NCI-H2081 (cell line): ENCODE measurements around the gene TNFRSF11A.

Experiments used
- DNase-seq, 2 experiments: peaks; one replicate each; lab custom pipeline; 2025; lab: John Stamatoyannopoulos, UW

Gene TNFRSF11A

DNA sequence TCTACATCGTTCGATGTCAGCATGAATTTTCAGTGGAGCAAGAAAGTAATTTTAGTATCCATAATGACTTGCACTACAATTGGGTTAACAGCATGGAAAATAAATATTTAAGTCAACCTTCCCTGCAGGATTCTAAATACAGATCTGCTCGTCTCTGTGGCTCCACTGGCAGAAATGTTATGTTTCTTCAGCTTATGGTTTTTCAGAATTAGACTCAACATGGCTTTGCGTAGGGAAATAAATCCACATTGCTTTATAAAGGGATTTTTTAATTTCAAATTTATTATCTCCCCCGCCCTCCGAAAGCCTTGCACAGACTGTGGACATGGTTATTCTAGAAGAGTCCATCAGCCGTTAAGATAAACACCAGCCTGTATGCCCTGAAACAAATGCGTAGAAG lies 18.2 kb downstream of the TNFRSF11A start:
- peak in 1 of 2 experiments; percentile 53 for DNase-seq

DNA sequence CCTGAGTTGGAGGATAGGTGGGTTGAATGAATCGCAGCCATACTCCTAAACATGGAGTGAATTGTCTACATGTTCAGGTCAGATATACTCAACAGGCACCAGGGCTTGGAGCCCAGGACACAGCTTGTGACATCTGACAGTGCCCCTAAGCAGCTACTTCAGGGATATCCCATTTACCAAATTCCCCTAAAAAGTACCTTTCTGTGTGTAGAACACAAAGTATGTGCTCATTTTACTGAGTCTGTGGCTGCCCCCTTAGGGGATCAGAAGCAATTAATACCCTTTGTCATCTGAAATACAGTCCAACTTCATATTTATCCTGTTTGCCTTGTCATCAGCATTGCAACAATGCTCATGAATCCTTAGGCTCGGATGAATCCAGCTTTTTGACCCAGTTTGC lies 20.8 kb downstream of the TNFRSF11A start:
- no peak for DNase-seq

DNA sequence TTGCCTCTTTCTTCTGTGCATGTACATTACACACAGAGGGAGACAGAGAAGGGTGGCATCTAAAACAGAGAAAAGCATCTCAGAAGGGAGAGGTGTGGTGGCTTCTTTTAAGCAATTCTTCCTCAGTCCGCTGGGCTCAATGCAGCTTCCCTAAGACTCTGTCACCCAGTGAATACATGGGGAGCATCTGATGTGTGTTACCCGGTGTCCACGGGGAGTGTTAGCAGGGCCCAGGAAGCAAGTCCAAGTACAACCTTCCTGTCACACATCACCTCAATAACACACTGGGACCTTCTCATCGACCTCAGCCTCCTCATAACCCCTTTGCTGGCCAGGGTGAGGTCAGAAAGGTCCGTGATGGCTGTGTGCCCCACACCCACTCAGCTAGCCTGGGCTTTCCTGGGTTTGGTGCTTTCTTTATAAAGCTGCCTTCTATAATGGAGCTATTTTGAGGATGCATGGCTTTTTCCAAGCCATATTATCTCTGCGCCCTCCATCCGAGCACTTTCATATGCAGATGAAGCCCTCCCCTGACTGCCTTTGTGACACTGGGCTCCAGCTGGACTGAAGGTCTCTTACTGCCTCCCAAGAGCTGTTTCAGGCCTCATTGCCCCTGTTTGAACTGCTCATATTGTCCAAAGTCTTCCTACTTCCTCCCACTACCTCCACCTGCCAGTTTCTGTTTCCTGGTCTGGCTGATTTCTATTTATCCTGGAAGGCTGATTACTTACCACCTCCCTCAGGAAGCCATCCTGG lies 21.4 kb downstream of the TNFRSF11A start:
- peak in 1 of 2 experiments; percentile 61 for DNase-seq

DNA sequence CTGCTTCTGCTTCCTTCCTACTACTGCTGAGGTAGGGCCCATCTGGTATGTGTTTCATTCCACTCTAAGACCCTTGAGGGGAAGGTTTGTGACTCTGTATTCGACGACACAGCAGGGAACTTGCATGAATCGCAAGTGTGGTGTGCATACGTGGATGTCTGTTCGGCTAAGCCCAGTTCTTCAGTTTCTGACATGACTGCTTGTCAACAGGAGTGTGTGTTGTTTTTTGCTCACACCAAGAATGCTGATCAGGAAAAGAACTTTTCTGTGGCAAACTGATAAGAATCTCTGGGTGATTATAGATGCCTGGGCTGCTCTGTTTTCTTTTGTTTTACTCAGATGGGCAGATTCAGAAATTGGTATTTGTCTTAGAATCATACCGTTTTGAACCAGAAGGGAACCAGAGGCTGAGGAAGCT lies 22.0 kb downstream of the TNFRSF11A start:
- no peak for DNase-seq

DNA sequence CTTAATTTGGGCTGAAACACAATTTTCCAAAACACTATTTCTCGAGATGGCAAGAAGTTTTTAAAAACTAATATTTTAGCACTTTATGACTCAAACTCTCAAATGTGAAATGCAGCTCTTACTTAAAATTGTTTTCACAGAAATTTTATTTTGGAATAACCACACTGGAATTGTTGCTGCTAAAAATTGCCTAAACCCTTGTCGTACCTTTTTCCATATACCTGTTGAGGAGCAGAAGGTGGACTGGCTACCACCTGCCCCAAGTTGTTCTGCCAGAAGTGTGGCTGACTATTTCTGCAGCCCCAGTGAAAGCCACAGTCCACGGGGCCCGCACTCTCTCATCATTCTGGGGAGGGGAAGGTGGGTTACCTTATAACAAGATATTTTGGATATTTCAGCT lies 23.4 kb downstream of the TNFRSF11A start:
- no peak for DNase-seq

DNA sequence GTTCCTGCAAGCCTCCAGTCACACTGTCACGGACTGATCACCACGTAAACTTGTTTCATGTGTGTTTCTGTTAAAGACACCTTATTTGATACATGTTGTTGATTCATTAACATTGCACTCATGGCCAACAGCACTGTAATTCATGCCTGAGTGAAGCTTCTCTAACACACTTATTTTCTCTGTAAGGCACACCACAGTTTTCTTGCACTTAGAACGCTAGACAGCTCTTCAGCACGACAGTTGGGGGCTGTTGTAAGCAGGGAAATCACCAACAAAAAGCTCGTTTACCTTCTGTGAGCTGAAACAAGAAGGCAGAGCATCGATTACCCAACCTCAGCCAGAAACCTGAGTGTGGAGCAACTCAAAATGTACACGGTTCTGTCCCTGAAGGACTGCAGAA lies 28.1 kb downstream of the TNFRSF11A start:
- no peak for DNase-seq

DNA sequence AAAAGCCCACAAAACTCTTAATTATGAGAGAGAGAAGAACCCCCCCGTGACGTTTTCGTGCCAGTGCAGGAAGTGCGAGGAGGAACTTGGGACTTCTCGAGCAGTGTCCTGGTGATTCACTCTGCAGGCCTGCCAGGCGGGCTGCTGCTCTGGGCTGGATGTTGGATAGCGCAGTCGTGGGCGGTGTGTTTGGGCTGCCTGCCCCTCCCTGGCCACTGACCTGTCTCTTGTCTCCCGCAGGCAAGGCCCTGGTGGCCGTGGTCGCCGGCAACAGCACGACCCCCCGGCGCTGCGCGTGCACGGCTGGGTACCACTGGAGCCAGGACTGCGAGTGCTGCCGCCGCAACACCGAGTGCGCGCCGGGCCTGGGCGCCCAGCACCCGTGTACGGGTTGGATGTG lies 29.0 kb downstream of the TNFRSF11A start:
- no peak for DNase-seq

DNA sequence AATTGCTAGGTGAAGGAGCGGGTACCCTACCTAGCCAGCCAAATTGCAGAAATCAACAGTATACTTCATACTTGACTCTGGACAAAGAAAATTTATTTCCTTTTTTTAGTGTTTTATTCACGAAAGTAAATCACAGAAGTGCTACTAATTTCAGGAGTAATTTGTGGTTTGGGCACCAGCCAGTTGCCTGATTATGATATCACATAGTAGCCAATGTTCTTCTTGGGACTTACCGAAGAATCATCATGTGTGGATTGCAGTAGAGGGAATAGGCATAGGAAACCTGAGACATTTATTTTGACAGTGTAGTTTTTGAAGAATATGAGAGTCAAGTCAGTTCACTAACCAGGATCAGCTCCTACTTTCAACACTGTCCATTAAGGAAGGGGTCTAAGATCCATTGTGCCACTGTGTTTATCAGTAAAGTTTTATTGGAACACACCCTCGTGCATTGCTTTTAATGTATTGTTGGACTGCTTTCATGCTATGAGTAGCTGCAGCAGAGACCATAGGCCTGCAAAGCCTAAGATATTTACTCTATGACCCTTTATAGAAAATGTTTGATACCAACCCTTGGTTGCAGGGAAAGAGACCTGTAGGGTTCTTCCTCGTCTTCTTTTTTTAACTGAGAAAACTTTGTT lies 32.1 kb downstream of the TNFRSF11A start:
- DNase-seq = no peak

DNA sequence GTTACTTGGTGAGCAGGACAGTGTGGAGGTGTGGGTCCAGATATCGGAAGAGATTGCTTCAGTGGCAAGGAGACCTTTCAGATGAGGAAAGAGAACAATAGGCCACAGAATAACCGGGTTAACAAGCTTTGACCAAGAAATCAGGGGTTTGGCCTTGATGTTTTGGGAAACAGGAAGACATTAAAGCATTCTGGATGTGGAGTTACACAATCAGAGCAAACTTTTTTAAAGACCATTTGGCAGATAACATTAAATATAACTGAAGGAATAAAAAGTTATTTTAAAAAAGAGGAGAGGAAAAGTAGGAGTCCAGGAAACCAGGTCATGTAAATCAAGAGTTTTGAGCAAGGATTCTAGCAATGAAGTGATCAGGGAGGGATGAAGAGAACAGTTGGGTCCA lies 35.7 kb downstream of the TNFRSF11A start:
- no peak for DNase-seq

DNA sequence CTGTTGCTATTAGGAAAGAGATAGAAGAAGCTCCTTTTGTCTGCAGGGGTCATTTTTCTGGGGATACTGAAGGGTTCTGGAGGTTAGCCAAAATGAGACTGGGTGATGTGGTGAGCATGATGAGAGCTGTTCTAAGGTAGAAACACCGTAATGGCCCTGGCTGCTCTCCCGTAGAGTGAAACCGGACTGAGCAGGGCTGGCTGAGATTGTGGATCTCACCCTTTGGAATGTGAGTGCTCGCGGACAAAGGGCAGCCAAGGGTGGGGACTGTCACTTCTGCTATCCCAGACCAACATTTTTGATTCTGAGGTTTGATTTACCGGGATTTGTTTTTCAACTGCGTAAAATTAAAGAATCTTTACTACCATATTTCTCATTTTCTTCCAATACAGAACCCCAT lies 36.2 kb downstream of the TNFRSF11A start:
- no peak for DNase-seq

DNA sequence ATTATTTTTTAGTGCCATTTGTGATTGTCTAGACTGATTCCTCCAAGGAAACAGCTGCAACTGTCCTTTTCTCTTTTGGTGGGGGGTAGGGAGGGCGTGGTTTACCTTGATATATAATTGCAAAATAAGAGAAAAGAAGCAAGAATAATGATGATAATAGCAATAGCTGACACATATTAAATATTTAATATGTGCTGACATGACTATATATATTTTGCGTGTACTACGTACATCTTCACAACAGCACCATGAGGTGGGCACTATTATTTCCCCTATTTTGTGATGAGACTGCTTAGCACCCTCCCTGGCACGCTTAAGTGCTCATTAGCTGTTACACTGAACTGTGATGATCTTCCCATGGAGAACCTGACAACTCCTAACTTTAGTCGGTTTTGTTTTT lies 39.4 kb downstream of the TNFRSF11A start:
- DNase-seq = no peak

DNA sequence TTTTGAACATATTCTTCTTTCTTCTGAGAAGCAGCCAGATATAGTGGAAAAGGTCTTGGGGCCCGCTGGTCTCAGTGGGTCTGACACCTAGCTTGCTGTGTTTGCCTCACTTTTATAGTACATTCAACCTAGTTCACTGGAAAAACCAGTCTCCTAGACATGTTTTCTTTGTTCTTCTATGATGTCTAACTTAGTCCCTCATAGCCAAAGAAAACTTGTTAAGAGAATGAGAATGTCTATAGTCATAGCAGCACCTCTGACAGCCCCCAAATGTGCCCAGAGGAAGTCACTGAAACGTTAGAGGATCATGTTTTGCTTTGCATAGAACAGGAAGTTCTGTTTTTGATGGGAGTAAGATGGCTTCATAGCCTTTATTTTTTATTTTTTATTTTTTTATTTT lies 40.3 kb downstream of the TNFRSF11A start:
- DNase-seq = no peak

DNA sequence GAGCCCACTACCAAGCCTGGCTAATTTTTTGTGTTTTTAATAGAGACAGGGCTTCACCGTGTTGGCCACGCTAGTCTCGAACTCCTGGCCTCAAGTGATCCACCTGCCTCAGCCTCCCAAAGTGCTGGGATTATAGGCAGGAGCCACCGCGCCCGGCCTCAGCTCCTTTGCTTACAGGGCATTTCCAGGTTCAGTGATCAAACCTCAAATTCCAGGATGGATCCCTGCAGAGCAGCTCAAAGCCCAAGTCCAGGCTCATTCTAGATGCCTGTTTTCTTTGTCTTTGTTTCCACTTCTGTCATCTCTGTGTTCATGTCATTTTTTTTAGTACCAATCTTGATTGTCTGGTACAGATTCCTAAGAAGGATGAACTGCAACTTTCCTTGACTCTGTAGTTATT lies 41.9 kb downstream of the TNFRSF11A start:
- no peak for DNase-seq

DNA sequence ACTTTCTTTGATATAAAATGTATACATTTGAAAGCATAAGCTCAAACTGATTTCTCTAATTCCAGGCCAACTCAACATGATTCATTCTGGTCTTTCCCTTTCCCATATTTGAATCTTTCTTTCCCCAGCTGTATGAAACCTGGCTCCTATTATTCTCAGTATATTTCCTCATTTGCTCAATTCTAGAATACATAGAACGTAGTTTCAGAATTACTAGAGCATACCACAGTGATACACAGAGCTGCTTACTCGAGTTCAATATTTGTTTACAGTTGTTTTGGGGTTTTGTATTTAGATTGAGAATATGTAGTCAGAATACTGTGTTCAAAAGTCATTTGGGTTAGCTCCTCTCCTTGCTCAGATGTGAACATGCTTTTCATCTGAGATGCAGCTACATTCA lies 43.0 kb downstream of the TNFRSF11A start:
- no peak for DNase-seq

DNA sequence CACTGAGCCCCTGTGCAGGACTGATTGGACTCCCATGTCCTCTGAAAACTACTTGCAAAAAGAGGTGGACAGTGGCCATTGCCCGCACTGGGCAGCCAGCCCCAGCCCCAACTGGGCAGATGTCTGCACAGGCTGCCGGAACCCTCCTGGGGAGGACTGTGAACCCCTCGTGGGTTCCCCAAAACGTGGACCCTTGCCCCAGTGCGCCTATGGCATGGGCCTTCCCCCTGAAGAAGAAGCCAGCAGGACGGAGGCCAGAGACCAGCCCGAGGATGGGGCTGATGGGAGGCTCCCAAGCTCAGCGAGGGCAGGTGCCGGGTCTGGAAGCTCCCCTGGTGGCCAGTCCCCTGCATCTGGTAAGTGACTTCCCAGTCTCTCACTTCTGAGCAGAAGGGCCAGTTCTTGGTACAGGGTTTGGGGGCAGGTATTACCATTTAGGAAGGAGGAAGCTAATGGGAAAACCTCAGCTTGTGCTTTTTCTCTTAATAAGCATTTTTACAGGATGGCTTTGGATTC lies 44.1 kb downstream of the TNFRSF11A start:
- no peak for DNase-seq

DNA sequence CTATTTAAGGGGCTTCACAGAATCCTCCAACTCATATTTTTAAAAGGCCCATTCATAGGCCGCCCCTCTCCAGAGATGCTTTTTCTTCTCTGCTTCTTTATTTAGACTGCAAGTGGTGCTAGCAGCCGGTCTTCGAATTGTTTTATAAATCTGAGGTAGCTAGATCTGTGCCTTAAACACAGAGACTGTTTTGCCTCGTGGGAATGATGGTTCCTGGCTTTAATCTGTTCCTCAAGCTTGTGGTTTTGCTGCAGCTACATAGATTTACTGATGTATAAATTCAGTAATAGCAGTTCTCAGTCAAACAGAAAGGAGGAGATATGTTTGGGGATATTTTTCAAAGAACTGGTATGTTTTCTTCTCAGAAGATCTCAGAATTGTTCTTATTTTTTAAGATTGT lies 45.3 kb downstream of the TNFRSF11A start:
- DNase-seq = no peak

DNA sequence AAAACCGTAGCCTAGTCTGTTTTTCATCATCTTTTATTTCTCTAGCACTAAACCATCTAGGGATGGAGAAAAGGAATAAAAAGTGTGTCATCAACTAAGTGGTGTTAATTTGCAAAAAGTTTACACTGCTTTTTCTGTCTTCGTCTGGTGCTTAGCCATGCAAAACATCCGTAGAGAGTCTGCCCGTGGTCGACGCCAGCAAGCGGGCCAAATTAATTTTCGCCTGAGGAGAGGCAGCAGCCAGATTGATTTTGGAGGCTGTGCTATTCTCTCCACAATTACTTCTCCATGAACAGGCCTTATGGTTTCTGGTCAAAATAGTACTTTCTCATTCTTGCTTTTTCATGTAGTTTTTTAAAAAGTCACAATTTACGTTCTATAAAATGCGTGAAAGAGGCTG lies 46.3 kb downstream of the TNFRSF11A start:
- peak in 1 of 2 experiments; percentile 13 for DNase-seq

DNA sequence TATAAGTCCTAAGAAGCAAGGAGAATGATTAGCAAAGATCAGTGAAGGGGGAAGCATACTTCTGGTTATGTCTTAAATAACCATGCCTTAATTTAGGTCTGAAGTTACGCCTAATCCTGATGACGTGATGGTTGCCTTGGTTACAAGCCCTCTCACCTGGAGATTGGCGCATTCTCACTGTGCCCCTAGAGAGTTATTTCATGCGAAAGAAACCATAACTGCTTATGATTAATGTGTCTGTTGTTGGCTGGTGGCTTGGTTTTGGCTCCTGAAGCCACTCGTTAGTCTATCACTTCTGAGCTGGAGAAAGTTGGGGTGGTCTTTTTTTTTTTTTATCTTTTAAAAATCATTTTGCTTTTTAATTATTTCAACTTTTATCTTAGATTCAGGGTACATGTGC lies 47.0 kb downstream of the TNFRSF11A start:
- peak; percentile 61 to 81 for DNase-seq

DNA sequence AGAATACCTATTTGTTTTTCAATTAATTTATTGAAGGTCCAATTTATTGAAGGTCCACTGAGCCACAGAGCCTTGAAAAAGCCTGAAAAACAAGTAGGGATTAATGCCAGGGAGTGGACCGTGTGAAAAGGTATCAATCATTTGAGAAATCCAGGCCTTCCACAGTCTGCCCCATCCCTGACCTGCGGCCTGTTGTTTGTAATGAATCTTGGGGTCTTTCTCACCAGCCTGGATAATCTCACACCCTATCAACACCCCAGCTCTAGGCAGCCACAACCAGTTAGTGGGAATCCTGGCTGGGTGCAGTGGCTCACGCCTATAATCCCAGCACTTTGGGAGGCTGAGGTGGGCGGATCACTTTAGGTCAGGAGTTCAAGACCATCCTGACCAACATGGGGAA lies 47.8 kb downstream of the TNFRSF11A start:
- DNase-seq = no peak

DNA sequence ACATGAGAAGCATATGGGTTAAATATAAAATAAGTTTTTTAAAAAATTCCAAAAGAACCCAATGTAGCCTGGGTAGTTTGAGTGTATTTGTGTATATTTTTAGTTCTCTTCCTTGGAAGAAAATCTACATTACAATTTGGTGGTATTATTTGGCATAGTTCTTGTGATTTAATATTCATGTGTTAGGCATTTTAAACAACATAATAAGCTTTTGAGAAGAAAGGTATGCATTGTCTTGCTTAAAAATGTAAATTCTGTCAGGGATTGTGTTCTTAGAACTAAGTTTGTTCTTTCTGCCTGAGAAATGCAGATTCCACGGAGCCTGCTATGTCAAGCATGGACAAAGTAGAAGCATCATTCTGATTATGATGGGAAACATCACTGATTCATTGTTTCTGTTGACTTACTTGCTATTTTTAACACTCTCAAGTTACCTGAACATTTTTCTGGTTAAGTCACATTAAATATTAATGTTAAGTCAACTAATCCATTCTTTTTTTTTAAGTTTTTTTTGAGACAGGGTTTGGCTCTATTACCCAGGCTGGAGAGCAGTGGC lies 49.4 kb downstream of the TNFRSF11A start:
- DNase-seq = no peak

DNA sequence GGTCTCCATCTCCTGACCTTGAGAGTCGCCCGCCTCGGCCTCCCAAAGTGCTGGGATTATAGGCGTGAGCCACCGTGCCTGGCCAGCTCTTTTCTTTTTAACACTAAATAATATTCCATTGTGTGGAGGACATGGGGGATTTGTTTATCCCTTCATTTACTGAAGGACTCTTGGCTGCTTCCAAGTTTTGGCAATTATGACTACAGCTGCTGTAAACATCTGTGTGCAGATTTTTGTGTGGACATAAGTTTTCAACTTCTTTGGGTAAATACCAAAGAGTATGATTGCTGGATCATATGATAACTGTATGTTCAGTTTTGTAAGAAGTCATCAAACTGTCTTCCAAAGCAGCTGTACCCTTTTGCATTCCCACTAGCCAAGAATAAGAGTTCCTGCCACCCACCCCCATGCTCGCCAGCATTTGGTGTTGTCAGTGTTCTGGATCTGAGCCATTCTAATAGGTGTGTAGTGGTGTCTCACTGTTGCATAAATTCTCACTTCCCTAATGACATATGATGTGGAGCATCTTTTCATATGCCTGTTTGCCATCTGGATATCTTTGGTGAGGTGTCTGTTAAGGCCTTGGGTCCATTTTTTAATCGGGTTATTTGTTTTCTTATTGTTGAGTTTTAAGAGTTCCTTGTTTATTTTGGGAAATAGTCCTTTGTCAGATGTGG lies 52.2 kb downstream of the TNFRSF11A start:
- no peak for DNase-seq

DNA sequence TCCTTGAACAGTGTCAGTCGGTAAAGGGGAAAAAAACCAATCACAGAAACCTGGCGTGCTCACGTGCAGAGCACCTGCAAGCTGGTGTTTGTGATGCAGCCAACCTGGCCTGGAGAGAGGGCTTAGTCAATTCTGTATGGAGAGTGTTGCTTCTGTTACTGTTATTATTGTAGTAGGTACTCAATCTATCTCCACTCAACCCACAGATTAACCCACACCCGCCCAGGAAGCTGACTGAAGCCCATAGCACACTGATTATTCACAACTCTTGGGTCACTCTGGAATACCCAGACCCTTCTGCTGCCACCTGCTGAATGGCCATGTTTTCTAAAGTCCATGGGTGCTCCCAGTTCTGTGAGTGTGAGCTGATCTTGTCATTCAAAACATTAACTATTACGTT lies 53.9 kb downstream of the TNFRSF11A start:
- no peak for DNase-seq

DNA sequence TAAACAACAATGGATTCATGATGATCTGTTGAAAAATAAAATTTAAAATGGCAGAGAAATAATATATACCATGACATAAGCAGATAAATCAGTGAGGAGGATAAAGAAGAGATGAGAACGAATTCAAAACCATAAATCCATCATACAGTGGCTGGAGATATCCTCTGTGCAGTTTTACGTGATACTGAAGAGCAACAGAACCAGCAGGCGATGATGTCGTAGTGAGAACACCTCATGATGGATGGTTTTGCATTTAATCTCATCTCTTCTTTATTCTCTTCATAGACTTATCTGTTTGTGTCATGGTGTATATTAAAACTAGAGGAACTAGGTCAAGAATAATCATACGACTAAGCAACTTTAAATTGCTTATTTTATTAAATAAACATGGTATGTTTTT lies 56.3 kb downstream of the TNFRSF11A start:
- no peak for DNase-seq
